HL-60 (cell line): ENCODE results near the gene SENP1.

Source experiments
- DNase-seq, 2 experiments: peaks; one replicate each; pipeline ENCODE4 v3.0.0-alpha.2; 2010 to 2020; ENCODE audit warnings: low read depth in 1 of 2, low spot score in 1 of 2
- H3K27ac ChIP-seq: fragments of 250-450 bp; sonication (Bioruptor Pico); replicated peaks from 2 replicates; pipeline ENCODE4 v1.5.1; 2020; ENCODE audit warnings: mild to moderate bottlenecking, moderate library complexity
- H3K27me3 ChIP-seq: fragments of 250-450 bp; sonication (Bioruptor Pico); 2 replicates; pipeline ENCODE4 v1.5.1; 2021; ENCODE audit warnings: mild to moderate bottlenecking, moderate library complexity; ENCODE audit not compliant: insufficient read depth, poor library complexity, severe bottlenecking
- H3K4me3 ChIP-seq: replicated peaks from 2 replicates; pipeline ENCODE4 v1.5.1; 2011; ENCODE audit warnings: mild to moderate bottlenecking, control low read depth, low read length; ENCODE audit not compliant: insufficient read depth
- GABPA ChIP-seq: IDR thresholded peaks from 2 replicates; pipeline ENCODE4 v1.6.1; 2012; ENCODE audit warnings: low read depth
- POLR2AphosphoS5 ChIP-seq: IDR thresholded peaks from 2 replicates; pipeline ENCODE4 v1.6.1; 2012; ENCODE audit warnings: low read depth
- REST ChIP-seq: IDR thresholded peaks from 2 replicates; pipeline ENCODE4 v1.6.1; 2012; ENCODE audit warnings: low read depth; ENCODE audit not compliant: insufficient replicate concordance
- SPI1 ChIP-seq: IDR thresholded peaks from 2 replicates; pipeline ENCODE4 v1.6.1; 2012; ENCODE audit warnings: low read depth, mild to moderate bottlenecking, borderline replicate concordance
- TF ChIP-seq, protein P1 (sequence below): IDR thresholded peaks from one replicate; pipeline ENCODE4 v1.5.1; 2011; ENCODE audit warnings: low read length, control low read depth, inconsistent platforms; ENCODE audit not compliant: insufficient read depth

Gene SENP1

DNA sequence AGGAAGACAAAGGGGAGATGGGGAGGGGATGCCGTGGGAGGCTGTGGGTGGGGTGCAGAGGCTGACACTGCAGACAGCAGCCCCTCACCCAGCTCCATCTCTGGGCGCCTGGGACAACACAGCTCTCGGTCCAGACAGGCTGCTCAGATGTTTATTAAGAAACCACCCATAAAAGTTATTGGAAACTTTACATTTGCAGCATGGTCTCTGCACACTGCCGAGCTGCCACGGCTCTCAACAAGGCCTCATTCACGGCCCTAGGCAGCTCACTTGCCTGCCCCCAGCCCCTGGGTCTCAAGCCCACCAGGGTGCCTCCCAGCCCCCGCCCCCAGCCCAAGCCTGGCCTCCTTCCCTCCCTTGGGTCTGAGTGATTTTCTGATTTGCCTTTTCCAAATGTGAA is 80.6 kb downstream of the SENP1 start:
- Histone ChIP-seq H3K27me3 (no peaks in the 10 kb centered on the region), H3K4me3 (no peak overlapping the region), H3K27ac (no peak overlapping the region)
- DNase-seq = no peak
- TF ChIP-seq GABPA (no peak), POLR2AphosphoS5 (no peak), SPI1 (no peak)

DNA sequence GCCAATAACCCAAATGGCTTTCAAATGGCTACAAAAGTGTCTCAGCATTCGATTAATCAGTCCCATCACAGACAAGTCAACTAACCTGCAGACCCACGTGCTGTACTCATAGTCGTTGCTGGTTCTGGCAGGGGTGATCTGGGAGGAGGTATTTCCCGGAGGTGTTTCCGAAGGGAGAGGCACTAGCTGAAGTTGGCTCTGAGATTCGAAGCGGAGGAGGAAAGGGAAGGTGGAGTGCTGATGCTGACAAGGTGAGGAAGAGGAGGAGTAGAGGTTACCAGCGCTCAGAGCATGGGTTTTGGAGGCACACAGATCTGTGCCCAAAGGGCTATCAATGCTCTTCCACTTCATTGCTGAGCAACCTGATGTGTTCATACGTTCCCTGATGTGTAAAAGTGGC is 81.1 kb downstream of the SENP1 start:
- no peak overlapping the region for H3K4me3 ChIP-seq
- no peaks in the 10 kb centered on the region for H3K27me3 ChIP-seq
- H3K27ac ChIP-seq = no peak overlapping the region
- DNase-seq = no peak
- TF ChIP-seq REST = no peak
- TF ChIP-seq POLR2AphosphoS5 = no peak
- no peak for TF ChIP-seq SPI1
- TF ChIP-seq GABPA = no peak
- TF ChIP-seq, protein P1, sequence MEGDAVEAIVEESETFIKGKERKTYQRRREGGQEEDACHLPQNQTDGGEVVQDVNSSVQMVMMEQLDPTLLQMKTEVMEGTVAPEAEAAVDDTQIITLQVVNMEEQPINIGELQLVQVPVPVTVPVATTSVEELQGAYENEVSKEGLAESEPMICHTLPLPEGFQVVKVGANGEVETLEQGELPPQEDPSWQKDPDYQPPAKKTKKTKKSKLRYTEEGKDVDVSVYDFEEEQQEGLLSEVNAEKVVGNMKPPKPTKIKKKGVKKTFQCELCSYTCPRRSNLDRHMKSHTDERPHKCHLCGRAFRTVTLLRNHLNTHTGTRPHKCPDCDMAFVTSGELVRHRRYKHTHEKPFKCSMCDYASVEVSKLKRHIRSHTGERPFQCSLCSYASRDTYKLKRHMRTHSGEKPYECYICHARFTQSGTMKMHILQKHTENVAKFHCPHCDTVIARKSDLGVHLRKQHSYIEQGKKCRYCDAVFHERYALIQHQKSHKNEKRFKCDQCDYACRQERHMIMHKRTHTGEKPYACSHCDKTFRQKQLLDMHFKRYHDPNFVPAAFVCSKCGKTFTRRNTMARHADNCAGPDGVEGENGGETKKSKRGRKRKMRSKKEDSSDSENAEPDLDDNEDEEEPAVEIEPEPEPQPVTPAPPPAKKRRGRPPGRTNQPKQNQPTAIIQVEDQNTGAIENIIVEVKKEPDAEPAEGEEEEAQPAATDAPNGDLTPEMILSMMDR = no peak

DNA sequence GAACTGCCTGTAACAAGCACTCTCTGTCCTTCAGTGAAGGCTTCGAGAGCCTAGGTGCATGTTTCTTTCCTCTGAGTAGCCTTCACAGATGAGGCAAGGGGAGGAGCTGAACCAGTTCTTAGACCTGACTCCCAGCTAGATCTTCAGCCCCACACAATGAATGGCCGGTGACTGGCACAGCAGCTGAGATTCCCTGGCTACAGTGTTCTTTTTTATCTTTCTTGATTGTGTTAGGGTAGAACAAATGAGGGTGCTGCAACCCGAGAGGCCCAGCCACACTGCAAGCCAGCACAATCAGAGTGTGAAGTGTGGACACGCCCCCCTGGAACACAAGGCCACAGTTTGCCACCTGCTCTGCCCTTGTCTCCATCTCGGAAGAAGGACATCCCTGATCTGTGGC is 82.5 kb downstream of the SENP1 start:
- no peak overlapping the region for H3K4me3 ChIP-seq
- no peak overlapping the region for H3K27ac ChIP-seq
- TF ChIP-seq GABPA = no peak
- no peak for TF ChIP-seq SPI1
- TF ChIP-seq, protein P1 = no peak
- no peak for TF ChIP-seq POLR2AphosphoS5
- no peak for TF ChIP-seq REST
- DNase-seq = no peak
- H3K27me3 ChIP-seq = no peaks in the 10 kb centered on the region

- H3K4me3 ChIP-seq = no peak overlapping the region
- no peak for DNase-seq
- H3K27me3 ChIP-seq = peaks cover 3% of the 10 kb centered on the region
- no peak overlapping the region for H3K27ac ChIP-seq
- TF ChIP-seq SPI1 (no peak), REST (no peak), GABPA (no peak), POLR2AphosphoS5 (no peak)
- TF ChIP-seq, protein P1 = no peak
Observed at GRCh38 chr12:48022676-48023385, 83.0 kb downstream of the SENP1 start.
